Natural killer cell (primary cell): ENCODE data around the gene ABCC4. TPM values are rescaled to one million over a fixed set of nuclear protein-coding genes. Genes with fewer than 3 reads are reported as not detected.

Experiments used
- ATAC-seq, 3 donors: fragments of 150-1000 bp in 2 of 3; fragments of 200-7000 bp in 1 of 3; cut with Tn5 transposase; 1 replicate in 1 of 3; 2 replicates in 2 of 3; pipeline ENCODE4 v1.10.0; 2021; ENCODE audit warnings: mild to moderate bottlenecking in 2 of 3, moderate library complexity in 2 of 3
- DNase-seq, 2 donors: peaks; one replicate each; pipeline versions ENCODE4 v3.0.0 to v3.0.0-alpha.2; 2013 to 2021; ENCODE audit warnings: mixed read lengths in 1 of 2
- H3K27ac ChIP-seq: one replicate; pipeline ENCODE4 v1.5.1; 2013; ENCODE audit warnings: mild to moderate bottlenecking, low read length
- H3K27me3 ChIP-seq: one replicate; pipeline ENCODE4 v1.6.1; 2013; ENCODE audit warnings: low read length; ENCODE audit not compliant: control insufficient read depth, insufficient read depth
- H3K36me3 ChIP-seq: one replicate; pipeline ENCODE4 v1.6.1; 2013; ENCODE audit warnings: low read length; ENCODE audit not compliant: control insufficient read depth, insufficient read depth
- H3K4me1 ChIP-seq: one replicate; pipeline ENCODE4 v1.6.1; 2013; ENCODE audit warnings: low read length; ENCODE audit not compliant: control insufficient read depth, insufficient read depth
- H3K4me3 ChIP-seq: one replicate; pipeline ENCODE4 v1.5.1; 2013; ENCODE audit warnings: low read length
- H3K9me3 ChIP-seq: one replicate; pipeline ENCODE4 v1.6.1; 2013; ENCODE audit warnings: low read length; ENCODE audit not compliant: control insufficient read depth, insufficient read depth
- H3K27ac Mint-ChIP-seq, 2 donors: one replicate each; pipeline ENCODE4 v1.8.0; 2022; ENCODE audit warnings: mild to moderate bottlenecking in 2 of 2, mixed read lengths in 2 of 2, moderate library complexity in 1 of 2
- H3K27me3 Mint-ChIP-seq, 2 donors: one replicate each; pipeline ENCODE4 v1.8.0; 2022; ENCODE audit warnings: low read depth in 2 of 2, mixed read lengths in 2 of 2
- H3K36me3 Mint-ChIP-seq: one replicate; pipeline ENCODE4 v1.8.0; 2022; ENCODE audit warnings: mixed read lengths
- H3K4me1 Mint-ChIP-seq, 2 donors: one replicate each; pipeline ENCODE4 v1.8.0; 2022; ENCODE audit warnings: mixed read lengths in 2 of 2
- H3K4me3 Mint-ChIP-seq: one replicate; pipeline ENCODE4 v1.8.0; 2022; ENCODE audit warnings: mild to moderate bottlenecking, moderate library complexity, mixed read lengths
- H3K9me3 Mint-ChIP-seq, 2 donors: one replicate each; pipeline ENCODE4 v1.8.0; 2022; ENCODE audit warnings: mixed read lengths in 2 of 2
- WGBS: methylation state at CpG from one replicate; pipeline ENCODE4 v1.1.7; 2013; ENCODE audit warnings: missing lambda C conversion rate; ENCODE audit not compliant: insufficient coverage; 5-methylcytosine and 5-hydroxymethylcytosine counted together
- intact Hi-C: fragments of 100-400 bp; cut with micrococcal nuclease; formaldehyde crosslinking; loops from one replicate; pipeline ENCODE4 v1.14.2; 2022
- total RNA-seq, 4 donors: library from RNA; stranded (reverse); fragments of 120-200 nt in 1 of 4; gene quantifications; one replicate each; pipeline versions ENCODE4 v1.2.3 to v1.2.4, GENCODE V29; 2013 to 2022
- TF ChIP-seq, protein P1 (sequence below): fragments of 200-600 bp; IDR thresholded peaks from one replicate; pipeline ENCODE4 v1.8.0; 2022; ENCODE audit warnings: antibody characterized with exemption

ABCC4 gene
- total RNA-seq, 3 donors from 2014 or later (not counting 1 experiment from before 2014, with no cell fraction given): 4.8 to 10.3 (median 6.5) TPM

- TF ChIP-seq, protein P1, sequence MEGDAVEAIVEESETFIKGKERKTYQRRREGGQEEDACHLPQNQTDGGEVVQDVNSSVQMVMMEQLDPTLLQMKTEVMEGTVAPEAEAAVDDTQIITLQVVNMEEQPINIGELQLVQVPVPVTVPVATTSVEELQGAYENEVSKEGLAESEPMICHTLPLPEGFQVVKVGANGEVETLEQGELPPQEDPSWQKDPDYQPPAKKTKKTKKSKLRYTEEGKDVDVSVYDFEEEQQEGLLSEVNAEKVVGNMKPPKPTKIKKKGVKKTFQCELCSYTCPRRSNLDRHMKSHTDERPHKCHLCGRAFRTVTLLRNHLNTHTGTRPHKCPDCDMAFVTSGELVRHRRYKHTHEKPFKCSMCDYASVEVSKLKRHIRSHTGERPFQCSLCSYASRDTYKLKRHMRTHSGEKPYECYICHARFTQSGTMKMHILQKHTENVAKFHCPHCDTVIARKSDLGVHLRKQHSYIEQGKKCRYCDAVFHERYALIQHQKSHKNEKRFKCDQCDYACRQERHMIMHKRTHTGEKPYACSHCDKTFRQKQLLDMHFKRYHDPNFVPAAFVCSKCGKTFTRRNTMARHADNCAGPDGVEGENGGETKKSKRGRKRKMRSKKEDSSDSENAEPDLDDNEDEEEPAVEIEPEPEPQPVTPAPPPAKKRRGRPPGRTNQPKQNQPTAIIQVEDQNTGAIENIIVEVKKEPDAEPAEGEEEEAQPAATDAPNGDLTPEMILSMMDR: no peak
- Mint-ChIP-seq H3K27me3 (no peaks in the 10 kb centered on the region), H3K36me3 (no peaks in the 10 kb centered on the region), H3K4me3 (no peak overlapping the region), H3K9me3 (no peaks in the 10 kb centered on the region), H3K27ac (no peak overlapping the region), H3K4me1 (peaks cover 0 to 8% of the 10 kb centered on the region in 2 donors)
- Histone ChIP-seq H3K27me3 (no peaks in the 10 kb centered on the region), H3K4me3 (no peak overlapping the region), H3K9me3 (no peaks in the 10 kb centered on the region), H3K27ac (no peak overlapping the region), H3K36me3 (no peaks in the 10 kb centered on the region), H3K4me1 (no peaks in the 10 kb centered on the region)
- 89% methylated on average over 2 of the region's 4 CpGs for WGBS
- intact Hi-C loops: no loop called here
- ATAC-seq (no peak), DNase-seq (no peak)
These were observed 12.2 kb downstream of the ABCC4 start for GRCh38 chr13:95289020-95289444.

GRCh38 chr13:95284436-95284835 lies 16.8 kb downstream of the ABCC4 start:
- H3K36me3 Mint-ChIP-seq: no peaks in the 10 kb centered on the region
- H3K4me3 Mint-ChIP-seq: no peak overlapping the region
- Histone ChIP-seq H3K4me1 (no peaks in the 10 kb centered on the region), H3K36me3 (no peaks in the 10 kb centered on the region), H3K27ac (no peak overlapping the region), H3K27me3 (no peaks in the 10 kb centered on the region), H3K4me3 (no peak overlapping the region), H3K9me3 (no peaks in the 10 kb centered on the region)
- TF ChIP-seq, protein P1: no peak
- H3K27me3 Mint-ChIP-seq: no peaks in the 10 kb centered on the region
- ATAC-seq (no peak), DNase-seq (no peak)
- H3K9me3 Mint-ChIP-seq: no peaks in the 10 kb centered on the region
- no peak overlapping the region for H3K27ac Mint-ChIP-seq
- intact Hi-C loops: no loop called here
- peaks cover 0 to 7% of the 10 kb centered on the region in 2 donors for H3K4me1 Mint-ChIP-seq
- WGBS: 99% methylated on average over 3 of the region's 4 CpGs

DNA sequence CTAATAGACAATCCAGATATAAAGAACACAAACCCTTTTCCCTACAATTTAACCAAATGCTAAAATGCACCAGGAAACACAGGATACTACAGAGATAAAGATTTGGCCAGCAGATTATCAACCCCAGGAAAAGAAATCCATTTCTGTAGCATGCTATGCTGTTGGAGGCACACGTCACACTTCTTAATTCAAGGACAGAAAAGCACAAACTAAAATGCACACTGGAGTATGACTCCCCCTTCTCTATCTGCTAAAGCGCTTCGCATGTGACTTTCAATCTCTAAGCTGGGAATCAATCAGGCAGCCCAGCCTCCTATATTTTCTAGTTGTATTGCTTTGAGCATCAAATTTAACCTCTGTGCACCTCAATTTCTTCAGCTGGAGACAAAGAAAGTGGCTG lies 22.2 kb downstream of the ABCC4 start:
- Histone ChIP-seq H3K27me3 (no peaks in the 10 kb centered on the region), H3K4me3 (no peak overlapping the region), H3K27ac (no peak overlapping the region), H3K36me3 (no peaks in the 10 kb centered on the region), H3K4me1 (no peaks in the 10 kb centered on the region), H3K9me3 (no peaks in the 10 kb centered on the region)
- Mint-ChIP-seq H3K27me3 (no peaks in the 10 kb centered on the region), H3K4me3 (no peak overlapping the region), H3K4me1 (peaks cover 0 to 7% of the 10 kb centered on the region in 2 donors), H3K27ac (no peak overlapping the region), H3K9me3 (no peaks in the 10 kb centered on the region), H3K36me3 (no peaks in the 10 kb centered on the region)
- intact Hi-C loops: no loop called here
- ATAC-seq: no peak
- TF ChIP-seq, protein P1: no peak
- no peak for DNase-seq
- WGBS: 79% methylated on average over 3 of the region's 3 CpGs

DNA sequence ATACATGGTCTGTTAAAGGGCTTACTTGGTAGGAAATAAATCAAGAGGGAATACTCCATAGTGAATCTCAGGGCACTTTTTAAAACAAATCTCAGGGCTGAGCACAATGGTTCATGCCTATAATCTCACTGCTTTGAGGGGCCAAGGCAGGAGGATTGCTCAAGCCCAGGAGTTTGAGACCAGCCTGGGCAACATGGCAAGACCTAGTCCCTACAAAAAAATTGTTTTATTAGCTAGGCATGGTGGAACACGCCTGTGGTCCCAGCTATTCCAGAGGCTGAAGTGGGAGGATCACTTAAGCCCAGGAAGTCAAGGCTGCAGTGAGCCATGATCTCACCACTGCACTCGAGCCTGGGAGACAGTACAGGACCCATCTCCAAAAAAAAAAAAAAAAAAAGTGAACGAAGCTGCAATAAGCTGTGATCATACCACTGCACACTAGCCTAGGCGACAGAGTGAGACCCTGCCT lies 25.2 kb downstream of the ABCC4 start:
- H3K4me3 Mint-ChIP-seq: no peak overlapping the region
- Histone ChIP-seq H3K4me3 (no peak overlapping the region), H3K4me1 (no peaks in the 10 kb centered on the region), H3K9me3 (no peaks in the 10 kb centered on the region), H3K27ac (no peak overlapping the region), H3K27me3 (no peaks in the 10 kb centered on the region), H3K36me3 (no peaks in the 10 kb centered on the region)
- DNase-seq (no peak), ATAC-seq (no peak)
- no peaks in the 10 kb centered on the region for H3K36me3 Mint-ChIP-seq
- peaks cover 0 to 7% of the 10 kb centered on the region in 2 donors for H3K4me1 Mint-ChIP-seq
- H3K9me3 Mint-ChIP-seq: no peaks in the 10 kb centered on the region
- TF ChIP-seq, protein P1: no peak
- intact Hi-C loops: no loop called here
- H3K27ac Mint-ChIP-seq: no peak overlapping the region
- no peaks in the 10 kb centered on the region for H3K27me3 Mint-ChIP-seq
- WGBS: 78% methylated on average over 4 of the region's 4 CpGs
